ENCODE results near the gene RAB27B. TPM values are rescaled to one million over a fixed set of nuclear protein-coding genes. Genes with fewer than 3 reads are reported as not detected.
"Not testable (repeated sequence)": the region's sequence is repeated elsewhere in the genome, so short reads cannot be mapped to it uniquely, and the experiment has no call there.

RAB27B gene
- total RNA-seq, 2 donors from 2014 or later: 9.7 to 16.0 TPM

GRCh38 chr18:54812885-54813284 lies 15.4 kb upstream of the RAB27B start:
- no peak for ATAC-seq
- no peak for DNase-seq
- intact Hi-C loops (cut with DNase I, micrococcal nuclease): no loop called here

- intact Hi-C loops (cut with DNase I, micrococcal nuclease): no loop called here
- no peak for DNase-seq
- no peak for ATAC-seq
Measured at GRCh38 chr18:54813305-54813704, 15.0 kb upstream of the RAB27B start.

DNA sequence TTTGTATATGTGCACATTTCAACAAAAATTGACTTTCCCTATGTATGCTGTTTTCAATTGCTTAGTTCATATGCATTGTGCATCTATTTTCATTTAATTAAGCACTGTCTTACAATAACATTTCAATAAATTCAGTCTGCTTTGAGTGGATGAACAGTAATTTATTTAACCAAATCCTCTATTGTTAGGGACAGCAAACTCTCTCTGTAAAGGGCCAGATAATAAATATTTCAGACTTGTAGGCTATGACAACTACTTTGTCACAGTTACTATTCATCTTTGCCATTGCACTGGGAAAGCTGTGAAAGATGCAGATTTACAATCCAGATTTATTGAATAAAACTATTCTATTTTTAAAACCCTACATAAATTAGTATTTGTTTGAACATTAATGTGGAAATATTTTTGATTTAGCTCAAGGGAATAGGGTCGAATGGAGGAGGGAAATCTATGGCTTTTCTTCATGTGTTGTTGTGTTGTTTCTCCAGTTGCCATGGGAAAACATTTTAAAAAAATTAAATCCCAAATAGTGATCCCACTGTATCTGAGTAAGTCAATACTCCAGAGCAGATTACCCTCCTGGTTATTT lies 14.2 kb upstream of the RAB27B start:
- intact Hi-C loops (cut with DNase I, micrococcal nuclease): no loop called here
- ATAC-seq (no peak), DNase-seq (no peak)

- ATAC-seq (no peak), DNase-seq (no peak)
- intact Hi-C loops (cut with DNase I, micrococcal nuclease): no loop called here
Measured at GRCh38 chr18:54815086-54815485, 13.2 kb upstream of the RAB27B start.

DNA sequence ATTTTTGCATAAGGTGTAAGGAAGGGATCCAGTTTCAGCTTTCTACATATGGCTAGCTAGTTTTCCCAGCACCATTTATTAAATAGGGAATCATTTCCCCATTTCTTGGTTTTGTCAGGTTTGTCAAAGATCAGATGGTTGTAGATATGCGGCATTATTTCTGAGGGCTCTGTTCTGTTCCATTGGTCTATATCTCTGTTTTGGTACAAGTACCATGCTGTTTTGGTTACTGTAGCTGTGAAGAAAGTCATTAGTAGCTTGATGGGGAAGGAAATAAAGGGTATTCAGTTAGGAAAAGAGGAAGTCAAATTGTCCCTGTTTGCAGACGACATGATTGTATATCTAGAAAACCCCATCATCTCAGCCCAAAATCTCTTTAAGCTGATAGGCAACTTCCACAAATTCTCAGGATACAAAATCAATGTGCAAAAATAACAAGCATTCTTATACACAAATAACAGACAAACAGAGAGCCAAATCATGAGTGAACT lies 7.4 kb upstream of the RAB27B start:
- DNase-seq; intact Hi-C loops (cut with DNase I, micrococcal nuclease); ATAC-seq: not testable (repeated sequence)

DNA sequence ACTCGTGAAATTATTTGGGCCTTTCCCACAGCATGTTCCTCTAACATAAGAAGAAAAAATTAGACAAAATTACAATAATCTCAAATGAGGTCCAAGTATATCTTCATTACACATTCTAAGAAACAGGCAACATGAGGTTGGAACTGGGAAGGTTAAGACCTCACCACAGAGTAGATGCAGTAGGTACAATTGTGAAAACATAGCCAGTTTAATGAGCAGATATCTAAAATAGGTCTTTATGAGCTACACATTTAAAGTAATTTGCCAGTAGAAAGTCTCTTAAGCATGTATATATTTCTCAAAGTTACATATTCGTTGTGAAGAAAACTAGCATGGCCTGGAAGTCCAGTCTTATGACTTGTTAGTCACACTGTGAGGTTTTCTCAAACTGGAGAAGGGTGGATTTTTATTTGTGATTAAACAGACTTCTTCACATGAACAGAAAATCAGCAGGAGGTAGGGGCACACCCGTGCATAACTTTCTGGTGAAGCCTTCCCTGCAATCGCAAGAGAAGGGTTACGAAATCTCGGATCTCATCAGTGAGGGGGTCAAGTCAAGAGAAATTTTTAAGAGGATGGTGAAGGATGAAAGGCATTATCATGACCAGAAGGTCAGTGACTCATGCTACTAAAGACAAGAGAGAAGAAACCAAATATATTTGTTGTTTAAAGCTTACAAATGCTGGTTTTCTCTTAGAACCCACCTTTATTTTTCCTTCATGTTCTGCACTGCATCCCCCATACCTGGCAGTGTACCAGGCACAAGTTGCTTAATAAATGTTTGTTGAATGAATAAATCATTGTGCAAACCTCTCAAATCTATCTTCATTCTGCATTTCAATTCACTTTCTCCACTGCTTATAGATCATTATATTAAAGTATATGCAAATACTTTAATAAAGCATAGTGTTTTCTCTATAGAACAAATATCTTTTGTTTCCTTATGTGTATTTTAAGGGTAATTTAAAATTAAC lies 5.1 kb upstream of the RAB27B start:
- ATAC-seq: no peak
- intact Hi-C loops (cut with DNase I, micrococcal nuclease): no loop called here

DNA sequence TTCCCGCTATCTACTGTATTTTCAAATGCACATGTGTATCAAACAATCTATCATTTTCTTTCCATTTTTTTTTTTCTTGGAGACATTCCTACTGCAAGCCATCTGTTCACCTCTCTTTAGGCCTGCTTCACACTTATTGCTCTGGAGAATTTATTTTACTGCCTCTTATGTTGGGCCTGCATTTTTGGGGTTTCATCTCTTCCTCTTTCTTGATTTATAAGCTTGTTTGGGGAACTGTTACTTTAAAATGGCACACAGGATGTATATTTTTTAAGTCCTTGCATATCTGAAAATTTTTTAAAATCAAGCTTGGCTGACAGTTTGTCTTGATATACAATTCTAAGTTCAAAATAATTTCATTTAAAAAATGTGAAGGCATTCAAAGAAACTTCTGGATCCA lies 3.5 kb upstream of the RAB27B start:
- intact Hi-C loops (cut with DNase I, micrococcal nuclease): no loop called here
- ATAC-seq: no peak
- DNase-seq: no peak

More for the DNA sequence above, 5.1 kb upstream of the RAB27B start:
- DNase-seq: no peak

GRCh38 chr18:54825601-54826344 lies 2.5 kb upstream of the RAB27B start:
- no peak for ATAC-seq
- intact Hi-C loops (cut with DNase I, micrococcal nuclease): no loop called here
- DNase-seq: no peak

DNA sequence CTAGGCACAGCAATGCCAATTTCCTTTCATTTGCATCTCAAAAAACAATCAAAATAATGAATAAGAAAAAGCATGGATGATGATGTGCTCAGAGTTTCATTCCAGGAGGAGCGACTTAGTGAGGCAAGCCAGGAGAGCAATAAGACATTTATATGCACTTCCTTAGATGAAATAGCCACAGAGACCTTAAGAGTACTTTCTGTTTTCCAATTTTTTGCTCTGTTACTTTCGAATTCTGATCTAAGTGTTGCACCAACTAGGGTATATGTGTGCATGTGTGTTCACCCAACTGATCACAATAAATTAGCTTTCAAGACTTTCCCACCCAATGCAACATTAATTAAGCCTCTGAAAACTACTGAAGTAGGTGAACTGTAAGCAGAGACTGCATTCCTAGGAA lies 709 bp downstream of the RAB27B start:
- DNase-seq (no peak), ATAC-seq (peak; percentile 56)
- intact Hi-C loops (cut with DNase I, micrococcal nuclease): no loop called here

DNA sequence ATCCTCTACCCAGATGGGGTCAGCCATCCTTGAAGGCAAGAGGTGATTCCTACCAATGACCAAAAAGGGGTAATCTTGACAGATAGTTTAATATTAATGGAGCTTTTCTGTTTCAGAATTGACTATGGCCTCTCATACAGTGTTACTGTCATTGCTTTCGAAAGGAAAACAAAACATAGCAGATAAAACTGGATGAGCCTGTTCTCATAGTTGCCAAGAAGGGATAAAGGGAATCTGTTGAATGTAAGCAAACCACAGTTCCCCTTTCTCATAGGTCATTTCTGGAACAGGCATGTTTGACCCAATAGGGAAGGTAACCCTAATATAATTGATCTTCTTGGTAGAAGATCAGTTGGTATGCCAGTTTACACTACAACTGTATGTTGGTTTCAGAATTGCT lies 1.6 kb downstream of the RAB27B start:
- intact Hi-C loops (cut with DNase I, micrococcal nuclease): no loop called here
- no peak for DNase-seq
- peak; percentile 52 for ATAC-seq

GRCh38 chr18:54830260-54830659 lies 2.0 kb downstream of the RAB27B start:
- ATAC-seq (no peak), DNase-seq (no peak)
- intact Hi-C loops (cut with DNase I, micrococcal nuclease): no loop called here

DNA sequence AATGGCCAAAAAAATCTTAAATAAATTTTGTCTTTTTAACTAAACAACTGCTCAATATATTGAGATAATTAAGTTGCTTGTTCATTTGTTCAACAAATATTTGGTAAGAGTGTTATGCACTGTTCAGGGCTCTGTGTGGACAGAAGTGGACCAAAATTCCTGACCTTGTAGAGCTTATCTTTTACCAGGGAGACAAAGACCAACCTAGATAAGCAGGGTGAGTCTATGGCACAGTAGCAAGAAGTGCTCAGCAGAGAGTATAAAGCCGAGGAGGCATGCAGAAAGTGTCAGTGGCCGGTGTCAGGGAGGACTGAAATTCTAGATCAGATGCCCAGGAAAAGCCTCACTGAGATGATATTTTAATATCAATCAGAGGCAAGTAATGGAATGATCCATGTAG lies 2.6 kb downstream of the RAB27B start:
- DNase-seq: no peak
- intact Hi-C loops (cut with DNase I, micrococcal nuclease): no loop called here
- no peak for ATAC-seq

DNA sequence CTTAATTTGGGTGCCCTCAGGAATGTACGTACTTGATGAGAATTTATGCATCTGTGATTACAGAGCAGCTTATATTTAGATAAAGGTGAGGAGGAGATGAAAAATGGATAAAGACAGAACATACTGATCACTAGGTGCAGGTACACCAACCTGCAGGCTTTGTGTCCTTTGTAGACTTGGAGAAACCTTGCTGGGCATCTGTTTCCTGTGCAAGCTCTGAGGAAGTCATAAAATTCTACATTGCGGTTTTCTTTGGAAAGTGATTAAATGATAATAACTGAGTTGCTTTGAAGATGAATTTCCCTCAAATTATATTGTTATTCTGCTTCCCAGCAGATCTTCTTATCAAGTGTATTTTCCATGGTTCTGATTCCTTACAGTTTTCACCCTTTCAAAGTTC lies 7.7 kb downstream of the RAB27B start:
- intact Hi-C loops (cut with DNase I, micrococcal nuclease): no loop called here
- no peak for ATAC-seq
- DNase-seq: no peak

DNA sequence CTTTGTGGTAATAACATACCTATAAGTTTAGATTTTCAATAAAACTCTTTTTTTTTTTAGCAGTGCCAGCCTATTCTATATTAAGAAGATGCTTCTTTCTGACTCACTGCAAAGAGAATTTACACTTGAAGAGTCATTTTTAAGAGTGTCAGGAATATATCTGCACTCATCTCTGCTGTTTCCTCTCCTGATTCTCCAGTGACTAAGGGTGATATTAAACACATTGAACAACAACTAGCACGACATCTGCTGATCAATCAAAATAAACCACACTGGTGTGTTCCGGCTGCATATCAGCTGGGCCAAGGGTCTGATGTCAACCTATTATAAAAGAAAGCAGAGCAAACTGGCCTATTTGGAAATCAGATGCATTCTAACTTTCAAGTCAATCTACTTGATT lies 15.0 kb downstream of the RAB27B start:
- DNase-seq (no peak), ATAC-seq (no peak)
- intact Hi-C loops (cut with DNase I, micrococcal nuclease): no loop called here

GRCh38 chr18:54845787-54846186 lies 17.5 kb downstream of the RAB27B start:
- ATAC-seq (no peak), DNase-seq (no peak)
- intact Hi-C loops (cut with DNase I, micrococcal nuclease): no loop called here

- ATAC-seq: no peak
Measured at GRCh38 chr18:54848121-54848520, 19.8 kb downstream of the RAB27B start.

GRCh38 chr18:54849683-54850082 lies 21.4 kb downstream of the RAB27B start:
- DNase-seq (no peak), ATAC-seq (no peak)
- intact Hi-C loops (cut with DNase I, micrococcal nuclease): no loop called here

More at GRCh38 chr18:54848121-54848520, 19.8 kb downstream of the RAB27B start:
- DNase-seq: no peak
- intact Hi-C loops (cut with DNase I, micrococcal nuclease): no loop called here

DNA sequence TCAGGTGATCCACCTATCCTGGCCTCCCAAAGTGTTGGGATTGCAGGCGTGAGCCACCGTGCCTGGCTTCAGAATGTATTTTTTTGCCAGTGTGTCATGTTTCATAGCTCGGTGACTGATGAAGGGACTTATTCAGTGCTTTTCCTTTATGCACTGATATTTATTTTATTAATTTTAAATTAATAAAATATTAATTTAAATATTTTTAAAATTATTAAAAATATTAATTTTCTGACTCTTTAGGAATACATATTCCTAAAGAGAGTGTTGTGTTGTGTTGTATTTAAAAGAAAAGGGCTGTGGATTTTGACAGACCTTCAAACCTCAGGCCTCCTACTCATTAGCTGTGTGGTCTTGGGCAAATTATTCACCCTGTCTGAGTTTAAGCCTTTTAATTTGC lies 22.3 kb downstream of the RAB27B start:
- ATAC-seq (no peak), DNase-seq (no peak)
- intact Hi-C loops (cut with DNase I, micrococcal nuclease): no loop called here

Data from left colon (tissue), 2 donors.